Measurements from ENCODE around the gene TRIM46. TPM values are rescaled to one million over a fixed set of nuclear protein-coding genes. Genes with fewer than 3 reads are reported as not detected.

TRIM46 gene
- total and polyA plus RNA-seq, 2 of the 13 experiments (the other 11 are each of a cell fraction or from before 2014, with no cell fraction given), result 0.04 to 0.09 TPM

GRCh38 chr1:155172732-155173477 lies 744 bp upstream of the TRIM46 start, which contains the start of gene KRTCAP2 (continued):
- TF ChIP-seq ETV5 (CRISPR knock-in tag; IDR thresholded peaks at IDR 0.05; ENCODE audit: borderline replicate concordance) (peak; percentile 76), ZNF432 (CRISPR knock-in tag; IDR thresholded peaks at IDR 0.05; ENCODE audit: borderline replicate concordance) (no peak), ZNF260 (CRISPR knock-in tag; IDR thresholded peaks at IDR 0.05; ENCODE audit: borderline replicate concordance, low read depth) (no peak), ZNF33A (CRISPR knock-in tag; IDR thresholded peaks at IDR 0.05; ENCODE audit: borderline replicate concordance) (no peak), THAP7 (CRISPR knock-in tag; IDR thresholded peaks at IDR 0.05) (peak; percentile 85; the same call in 1 of the 2 replicates), E2F1 (CRISPR knock-in tag; IDR thresholded peaks at IDR 0.05) (peak; percentile 48; the same call in 1 of the 2 replicates), FOXK1 (CRISPR knock-in tag; IDR thresholded peaks at IDR 0.05; ENCODE audit: borderline replicate concordance, low read depth) (peak; percentile 79; the same call in 1 of the 2 replicates), BHLHE40 (IDR thresholded peaks at IDR 0.05; ENCODE audit: low read length) (no peak), SCMH1 (CRISPR knock-in tag; IDR thresholded peaks at IDR 0.05; ENCODE audit: borderline replicate concordance) (no peak), NFATC3 (CRISPR knock-in tag; IDR thresholded peaks at IDR 0.05) (peak; percentile 72; the same call in 1 of the 2 replicates), CREBL2 (CRISPR knock-in tag; IDR thresholded peaks at IDR 0.05; ENCODE audit: borderline replicate concordance) (no peak), AKNA (CRISPR knock-in tag; IDR thresholded peaks at IDR 0.05; ENCODE audit: borderline replicate concordance) (no peak), TARDBP (CRISPR knock-in tag; IDR thresholded peaks at IDR 0.05) (peak; percentile 73; the same call in 1 of the 2 replicates), ZNF605 (CRISPR knock-in tag; IDR thresholded peaks at IDR 0.05) (peak; percentile 90; the same call in 1 of the 2 replicates), IRF1 (CRISPR knock-in tag; IDR thresholded peaks at IDR 0.05; ENCODE audit: low read depth) (no peak), SMYD3 (CRISPR knock-in tag; IDR thresholded peaks at IDR 0.05) (no peak), ZNF530 (CRISPR knock-in tag; IDR thresholded peaks at IDR 0.05; ENCODE audit: low read depth) (no peak), ZNF124 (CRISPR knock-in tag; IDR thresholded peaks at IDR 0.05) (no peak), MEIS1 (CRISPR knock-in tag; IDR thresholded peaks at IDR 0.05; ENCODE audit: borderline replicate concordance) (no peak), PCBP2 (optimal IDR thresholded peaks at IDR 0.05; ENCODE audit: low read depth, low read length, poor library complexity, severe bottlenecking) (no peak), TGIF2 (CRISPR knock-in tag; IDR thresholded peaks at IDR 0.05) (0 out of 2 replicates have a peak, but pooled peaks have one; percentile 59)
